Kidney (tissue), 14 donors: ENCODE results near the gene SLC9A5. TPM values are rescaled to one million over a fixed set of nuclear protein-coding genes. Genes with fewer than 3 reads are reported as not detected.
A peak's percentile ranks its signal among the peaks of the same experiment; 100 is the strongest.

Experiments used
- DNase-seq, 5 donors: peaks; one replicate each; pipeline ENCODE4 v3.0.0-alpha.2; 2013 to 2020
- FAIRE-seq: peaks from 2 replicates; lab custom pipeline; 2012; peaks lifted over from hg19 to GRCh38; lab: Jason Lieb, UNC
- H3K27ac ChIP-seq, 2 donors: one replicate each; pipeline ENCODE4 v1.7.0; 2013; ENCODE audit warnings: low read depth in 2 of 2, low read length in 2 of 2, inconsistent platforms in 1 of 2
- H3K27me3 ChIP-seq: one replicate; pipeline ENCODE4 v1.7.1; 2013; ENCODE audit warnings: low read length, inconsistent platforms; ENCODE audit not compliant: control insufficient read depth, insufficient read depth
- H3K36me3 ChIP-seq, 3 donors: one replicate each; pipeline versions ENCODE4 v1.7.0 to v1.7.1; 2013; ENCODE audit warnings: low read length in 3 of 3, control low read depth in 1 of 3, inconsistent platforms in 1 of 3; ENCODE audit not compliant: insufficient read depth in 3 of 3, control insufficient read depth in 2 of 3
- H3K4me1 ChIP-seq, 3 donors: one replicate each; pipeline versions ENCODE4 v1.7.0 to v1.7.1; 2013; ENCODE audit warnings: low read length in 3 of 3, inconsistent platforms in 1 of 3, low read depth in 1 of 3; ENCODE audit not compliant: control insufficient read depth in 2 of 3, insufficient read depth in 2 of 3
- H3K4me3 ChIP-seq, 3 donors: one replicate each; pipeline versions ENCODE4 v1.7.0 to v1.8.1; 2013; ENCODE audit warnings: low read length in 3 of 3, control low read depth in 1 of 3, inconsistent platforms in 1 of 3
- H3K9ac ChIP-seq, 3 donors: one replicate each; pipeline versions ENCODE4 v1.7.0 to v1.7.1; 2013; ENCODE audit warnings: low read length in 3 of 3, control low read depth in 1 of 3, inconsistent platforms in 1 of 3
- H3K9me3 ChIP-seq, 3 donors: one replicate each; pipeline versions ENCODE4 v1.7.0 to v1.7.1; 2013; ENCODE audit warnings: low read length in 3 of 3, control low read depth in 1 of 3, inconsistent platforms in 1 of 3; ENCODE audit not compliant: control insufficient read depth in 2 of 3, insufficient read depth in 1 of 3
- CTCF ChIP-seq: IDR thresholded peaks from 3 replicates; pipeline ENCODE4 v1.5.1; 2012; ENCODE audit warnings: mild to moderate bottlenecking, moderate library complexity, borderline replicate concordance; ENCODE audit not compliant: insufficient read depth; ENCODE audit errors: extremely low read depth
- intact Hi-C: fragments of 100-400 bp; cut with DNase I; formaldehyde crosslinking; loops from one replicate; pipeline ENCODE4 v1.11.1; 2022
- polyA plus RNA-seq: library from polyadenylated mRNA; stranded (reverse); fragments of 350-450 nt; fragmentation: Illumina TruSeq; extraction: RNeasy Lipid Tissue Mini Kit (QIAGEN cat#74804); gene quantifications from one replicate; pipeline ENCODE4 v1.2.3, GENCODE V29; 2014; ENCODE audit warnings: low read depth, low replicate concordance; ENCODE audit not compliant: insufficient read depth
- total RNA-seq: library from RNA; stranded (reverse); fragmentation: NEBNext Ultra II Directional; extraction: Animal tissue kit (Norgen Biotek cat#: 25700); gene quantifications from one replicate; pipeline ENCODE4 v1.2.1, GENCODE V29; 2021
- donor health status: control.
- donor health status: control.
- donor health status: control.
- donor health status: control.
- donor health status: control.
- donor health status: DM: yes; HTN: yes; CAD: no.
- donor health status: Normal renal cell carcinoma (clear cell type).

SLC9A5 gene
- total and polyA plus RNA-seq, 2 donors from 2014 or later = 0.92 to 1.1 TPM

GRCh38 chr16:67264866-67265265, 16.1 kb downstream of the SLC9A5 start:
- intact Hi-C loops = no loop called here
- H3K27ac ChIP-seq = no peak overlapping the region
- H3K4me1 ChIP-seq = no peaks in the 10 kb centered on the region
- no peak overlapping the region for H3K4me3 ChIP-seq
- H3K9me3 ChIP-seq = no peaks in the 10 kb centered on the region
- no peak overlapping the region for H3K9ac ChIP-seq
- FAIRE-seq (no peak), DNase-seq (peak in 1 of 5 donors; percentile 24)
- no peak for TF ChIP-seq CTCF
- H3K27me3 ChIP-seq = no peaks in the 10 kb centered on the region
- H3K36me3 ChIP-seq = no peaks in the 10 kb centered on the region

- Histone ChIP-seq H3K9me3 (no peaks in the 10 kb centered on the region), H3K36me3 (no peaks in the 10 kb centered on the region), H3K9ac (no peak overlapping the region), H3K4me1 (no peaks in the 10 kb centered on the region), H3K4me3 (no peak overlapping the region), H3K27ac (no peak overlapping the region), H3K27me3 (no peaks in the 10 kb centered on the region)
- TF ChIP-seq CTCF = no peak
- peak in 1 of 5 donors; percentile 25 for DNase-seq
- intact Hi-C loops = no loop called here
- FAIRE-seq = no peak
Measured at GRCh38 chr16:67265834-67266233, 17.1 kb downstream of the SLC9A5 start.

GRCh38 chr16:67268136-67268579, 19.4 kb downstream of the SLC9A5 start:
- intact Hi-C loops = no loop called here
- DNase-seq (peak in 1 of 5 donors; percentile 77), FAIRE-seq (no peak)
- Histone ChIP-seq H3K27ac (no peak overlapping the region), H3K36me3 (no peaks in the 10 kb centered on the region), H3K4me1 (no peaks in the 10 kb centered on the region), H3K27me3 (no peaks in the 10 kb centered on the region), H3K4me3 (no peak overlapping the region), H3K9me3 (no peaks in the 10 kb centered on the region), H3K9ac (no peak overlapping the region)
- TF ChIP-seq CTCF = no peak

GRCh38 chr16:67269766-67270165, 21.0 kb downstream of the SLC9A5 start:
- Histone ChIP-seq H3K9me3 (no peaks in the 10 kb centered on the region), H3K4me1 (no peaks in the 10 kb centered on the region), H3K9ac (no peak overlapping the region), H3K27me3 (no peaks in the 10 kb centered on the region), H3K36me3 (no peaks in the 10 kb centered on the region), H3K4me3 (no peak overlapping the region), H3K27ac (no peak overlapping the region)
- no peak for TF ChIP-seq CTCF
- FAIRE-seq (no peak), DNase-seq (peak in 1 of 5 donors; percentile 37)
- intact Hi-C loops = no loop called here
